Measurements from ENCODE around the gene FBXO24. TPM values are rescaled to one million over a fixed set of nuclear protein-coding genes. Genes with fewer than 3 reads are reported as not detected.

FBXO24 gene
- total and polyA plus RNA-seq, 2 of the 4 experiments (the other 2 are of a cell fraction) = 0.43 to 0.54 TPM

- TF ChIP-seq RCOR1 (IDR thresholded peaks at IDR 0.05; ENCODE audit: insufficient replicate concordance, low read length) = no peak
- TF ChIP-seq RFX5 (IDR thresholded peaks at IDR 0.05; ENCODE audit: low read depth, low read length) = no peak
- TF ChIP-seq, protein P1, sequence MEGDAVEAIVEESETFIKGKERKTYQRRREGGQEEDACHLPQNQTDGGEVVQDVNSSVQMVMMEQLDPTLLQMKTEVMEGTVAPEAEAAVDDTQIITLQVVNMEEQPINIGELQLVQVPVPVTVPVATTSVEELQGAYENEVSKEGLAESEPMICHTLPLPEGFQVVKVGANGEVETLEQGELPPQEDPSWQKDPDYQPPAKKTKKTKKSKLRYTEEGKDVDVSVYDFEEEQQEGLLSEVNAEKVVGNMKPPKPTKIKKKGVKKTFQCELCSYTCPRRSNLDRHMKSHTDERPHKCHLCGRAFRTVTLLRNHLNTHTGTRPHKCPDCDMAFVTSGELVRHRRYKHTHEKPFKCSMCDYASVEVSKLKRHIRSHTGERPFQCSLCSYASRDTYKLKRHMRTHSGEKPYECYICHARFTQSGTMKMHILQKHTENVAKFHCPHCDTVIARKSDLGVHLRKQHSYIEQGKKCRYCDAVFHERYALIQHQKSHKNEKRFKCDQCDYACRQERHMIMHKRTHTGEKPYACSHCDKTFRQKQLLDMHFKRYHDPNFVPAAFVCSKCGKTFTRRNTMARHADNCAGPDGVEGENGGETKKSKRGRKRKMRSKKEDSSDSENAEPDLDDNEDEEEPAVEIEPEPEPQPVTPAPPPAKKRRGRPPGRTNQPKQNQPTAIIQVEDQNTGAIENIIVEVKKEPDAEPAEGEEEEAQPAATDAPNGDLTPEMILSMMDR (conservative IDR thresholded peaks at IDR 0.05; ENCODE audit: low read depth, low read length) = no peak
- no peak for TF ChIP-seq CHD1 (IDR thresholded peaks at IDR 0.05; ENCODE audit: low read depth, low read length)
- TF ChIP-seq MAFK (IDR thresholded peaks at IDR 0.05; ENCODE audit: low read depth, low read length) = no peak
- Histone ChIP-seq H3K79me1 (ENCODE audit: low read depth in 1 of 2, low read length in 2 of 2) (peaks cover 27 to 51% of the 10 kb centered on the region in 2 experiments), H4K5ac (ENCODE audit: low read depth, low read length) (no peak overlapping the region), H3K23ac (ENCODE audit: low read depth, low read length) (no peak overlapping the region), H3K4me2 (ENCODE audit: low read depth, low read length) (no peak overlapping the region), H2BK15ac (ENCODE audit: low read depth, low read length) (0 out of 3 replicates have a peak overlapping the region, but pooled peaks have one; percentile 63), H3K4me1 (ENCODE audit: control insufficient read depth, insufficient read depth, low read length) (peaks cover 31% of the 10 kb centered on the region), H3K36me3 (ENCODE audit: control insufficient read depth, insufficient read depth, low read length) (no peaks in the 10 kb centered on the region), H3K9ac (ENCODE audit: low read depth, low read length) (no peak overlapping the region), H2AK9ac (replicated peaks; ENCODE audit: low read depth, low read length, poor library complexity) (no peak overlapping the region), H3K14ac (replicated peaks; ENCODE audit: low read depth, low read length) (no peak overlapping the region), H3K9me3 (ENCODE audit: control insufficient read depth, insufficient read depth, low read length) (no peaks in the 10 kb centered on the region), H2AFZ (replicated peaks; ENCODE audit: low read length, poor library complexity) (no peak overlapping the region), H3K4me3 (ENCODE audit: insufficient read depth, low read depth, low read length) (no peak overlapping the region), H4K20me1 (ENCODE audit: insufficient read depth, low read length) (no peaks in the 10 kb centered on the region), H4K8ac (ENCODE audit: low read depth in 2 of 2, low read length in 2 of 2) (no peak overlapping the region), H2AK5ac (ENCODE audit: low read depth, low read length) (no peak overlapping the region; the same call in 1 of the 2 replicates), H2BK5ac (ENCODE audit: low read depth, low read length, poor library complexity, severe bottlenecking) (no peak overlapping the region), H3K27me3 (ENCODE audit: control insufficient read depth, insufficient read depth, low read length) (no peaks in the 10 kb centered on the region), H3K56ac (ENCODE audit: extremely low read depth, insufficient read depth, low read length) (no peak overlapping the region), H3K4ac (ENCODE audit: low read depth, low read length) (peak overlapping the region; percentile 71; the same call in 1 of the 2 replicates), H2BK120ac (ENCODE audit: low read depth, low read length) (no peak overlapping the region), H3K18ac (ENCODE audit: low read depth, low read length) (no peak overlapping the region), H4K91ac (ENCODE audit: insufficient read depth, low read depth, low read length) (peak overlapping the region; percentile 43; the same call in 1 of the 2 replicates), H3K27ac (ENCODE audit: insufficient read depth, low read length) (no peak overlapping the region), H3K9me1 (ENCODE audit: insufficient read depth, low read length) (peaks cover 27% of the 10 kb centered on the region), H2BK20ac (ENCODE audit: low read depth, low read length) (no peak overlapping the region; the same call in 1 of the 2 replicates)
- ChIA-PET CTCF (interaction anchor here (0.7 kb wide), 1 partner anchor 28 kb away, joined by 3 read pairs; no protein-coding TSS in a partner anchor), POLR2A (ENCODE audit: unreplicated experiment) (no interaction called here)
- dilution Hi-C loops (cut with HindIII; ENCODE audit: low sequenced_read_pairs, unreplicated experiment) (no loop called here), intact Hi-C loops (cut with micrococcal nuclease) (no loop called here), in situ Hi-C loops (cut with MboI; ENCODE audit: low sequenced_read_pairs) (loop anchor here (5.0 kb wide), 1 partner anchor 62 kb away; the partner anchor contains the start of gene NYAP1)
- no CpG with 5 or more reads among the region's 5 CpGs for WGBS, 2 experiments (ENCODE audit: extremely low coverage in 2 of 2, insufficient read length in 1 of 2)
- no peak for DNase-seq
- ATAC-seq (ENCODE audit: low read depth) = no peak
- BruUV-seq (replicated peaks) = no TSS peak
Measured at GRCh38 chr7:100544386-100544785, 41.7 kb upstream of the FBXO24 start.

Measured in IMR-90 (cell line).